GM19099 (cell line): ENCODE results near the gene KCNMB4.

ENCODE experiments used
- POLR2A ChIP-seq: IDR thresholded peaks from 3 replicates; pipeline ENCODE4 v1.6.1; 2011; ENCODE audit warnings: low read depth; ENCODE audit not compliant: insufficient read length; ENCODE audit errors: extremely low read depth

The KCNMB4 gene

GRCh38 chr12:70365648-70366518, at the start of gene KCNMB4:
KCNMB4 (plus strand) TSS chr12:70366290; CDS start chr12:70366735, 445 bp downstream.
- no peak for TF ChIP-seq POLR2A

- no peak for TF ChIP-seq POLR2A
These were observed 48.3 kb upstream of the KCNMB4 start for GRCh38 chr12:70317781-70318180.

- no peak for TF ChIP-seq POLR2A
These were observed 46.5 kb upstream of the KCNMB4 start for GRCh38 chr12:70319605-70320004.

GRCh38 chr12:70321191-70321590, 44.9 kb upstream of the KCNMB4 start:
- no peak for TF ChIP-seq POLR2A

- TF ChIP-seq POLR2A: no peak
These were observed 38.5 kb upstream of the KCNMB4 start for GRCh38 chr12:70327541-70327940.

- TF ChIP-seq POLR2A: no peak
These were observed 36.4 kb upstream of the KCNMB4 start for GRCh38 chr12:70329728-70330127.

GRCh38 chr12:70330158-70330557, 35.9 kb upstream of the KCNMB4 start:
- TF ChIP-seq POLR2A: no peak

- no peak for TF ChIP-seq POLR2A
These were observed 33.9 kb upstream of the KCNMB4 start for GRCh38 chr12:70332236-70332635.

GRCh38 chr12:70334742-70335141, 31.3 kb upstream of the KCNMB4 start:
- TF ChIP-seq POLR2A: no peak

- TF ChIP-seq POLR2A: no peak
These were observed 27.6 kb upstream of the KCNMB4 start for GRCh38 chr12:70338531-70338930.

GRCh38 chr12:70351076-70351475, 15.0 kb upstream of the KCNMB4 start:
- no peak for TF ChIP-seq POLR2A

GRCh38 chr12:70353780-70354660, 12.1 kb upstream of the KCNMB4 start:
- no peak for TF ChIP-seq POLR2A

GRCh38 chr12:70354787-70355186, 11.3 kb upstream of the KCNMB4 start:
- no peak for TF ChIP-seq POLR2A

- TF ChIP-seq POLR2A: no peak
These were observed 10.1 kb upstream of the KCNMB4 start for GRCh38 chr12:70355972-70356371.

- TF ChIP-seq POLR2A: no peak
These were observed 6.5 kb upstream of the KCNMB4 start for GRCh38 chr12:70359458-70360197.
